PC-9 (cell line): Measurements from ENCODE around the gene PHACTR3. TPM values are rescaled to one million over a fixed set of nuclear protein-coding genes. Genes with fewer than 3 reads are reported as not detected.
"Not testable (repeated sequence)": the region's sequence is repeated elsewhere in the genome, so short reads cannot be mapped to it uniquely, and the experiment has no call there.

ENCODE experiments used
- Bru-seq: library from RNA; stranded (reverse); fragments of 400-500 nt; gene quantifications from one replicate; lab custom pipeline; 2021; lab: Mats Ljungman, UMichigan
- BruChase-seq, 2 experiments: library from RNA; stranded (reverse); fragments of 400-500 nt; gene quantifications; one replicate each; lab custom pipeline; 2021; lab: Mats Ljungman, UMichigan
- BruUV-seq: library from RNA; stranded (reverse); fragments of 400-500 nt; replicated peaks from 2 replicates; lab custom pipeline; 2021; lab: Mats Ljungman, UMichigan
- CTCF ChIA-PET: fragments of 300-600 bp; sonication (Branson Sonifier 250); formaldehyde crosslinking; loops from one replicate; lab custom pipeline; 2022; ENCODE audit warnings: antibody characterized with exemption; lab: Charles Lee
- POLR2A ChIA-PET: fragments of 300-600 bp; sonication (Branson Sonifier 250); formaldehyde crosslinking; loops from one replicate; lab custom pipeline; 2022; ENCODE audit warnings: antibody characterized with exemption; ENCODE audit not compliant: unreplicated experiment; lab: Charles Lee
- DNase-seq, 2 experiments: peaks; one replicate each; pipeline versions ENCODE4 v3.0.0 to v3.0.0-alpha.2; 2015 to 2022; ENCODE audit warnings: mixed read lengths in 1 of 2
- H2AFZ ChIP-seq: fragments of 200-600 bp; sonication (generic); 2 replicates; pipeline ENCODE4 v1.8.1; 2017; ENCODE audit warnings: antibody characterized with exemption
- H3F3A ChIP-seq: fragments of 200-600 bp; sonication (generic); 2 replicates; pipeline ENCODE4 v1.8.1; 2017; ENCODE audit warnings: antibody characterized with exemption, mild to moderate bottlenecking, low read depth; ENCODE audit not compliant: insufficient read depth
- H3K27ac ChIP-seq: fragments of 200-600 bp; sonication (generic); 2 replicates; pipeline ENCODE4 v1.6.1; 2016; ENCODE audit warnings: mixed run types
- H3K27me3 ChIP-seq: fragments of 200-600 bp; sonication (generic); 2 replicates; pipeline ENCODE4 v1.6.1; 2016; ENCODE audit warnings: low read depth, mixed run types; ENCODE audit not compliant: insufficient read depth
- H3K36me3 ChIP-seq: fragments of 200-600 bp; sonication (generic); 2 replicates; pipeline ENCODE4 v1.6.1; 2016; ENCODE audit warnings: low read depth, mixed run types
- H3K4me1 ChIP-seq: fragments of 200-600 bp; sonication (generic); replicated peaks from 2 replicates; pipeline ENCODE4 v1.6.1; 2016; ENCODE audit warnings: mixed run types; ENCODE audit not compliant: insufficient read depth
- H3K4me2 ChIP-seq: fragments of 200-600 bp; sonication (generic); 2 replicates; pipeline ENCODE4 v1.6.1; 2017; ENCODE audit warnings: mixed run types
- H3K4me3 ChIP-seq: fragments of 200-600 bp; sonication (generic); 2 replicates; pipeline ENCODE4 v1.6.1; 2016; ENCODE audit warnings: mixed run types
- H3K79me2 ChIP-seq: fragments of 200-600 bp; sonication (generic); 2 replicates; pipeline ENCODE4 v1.6.1; 2017; ENCODE audit warnings: low read depth, mixed run types
- H3K9me2 ChIP-seq: fragments of 200-600 bp; sonication (generic); 2 replicates; pipeline ENCODE4 v1.8.1; 2017; ENCODE audit warnings: mild to moderate bottlenecking; ENCODE audit not compliant: insufficient read depth
- H3K9me3 ChIP-seq: fragments of 200-600 bp; sonication (generic); 2 replicates; pipeline ENCODE4 v1.8.1; 2016; ENCODE audit warnings: low read depth; ENCODE audit not compliant: insufficient read depth
- H4K20me1 ChIP-seq: fragments of 200-600 bp; sonication (generic); 2 replicates; pipeline ENCODE4 v1.8.1; 2017; ENCODE audit not compliant: insufficient read depth
- EZH2 ChIP-seq: fragments of 200-600 bp; sonication (generic); IDR thresholded peaks from 2 replicates; pipeline ENCODE4 v1.8.0; 2017; ENCODE audit warnings: antibody characterized with exemption, low read depth
- intact Hi-C: fragments of 100-400 bp; cut with micrococcal nuclease; formaldehyde crosslinking; loops from one replicate; pipeline ENCODE4 v1.10.0; 2022; ENCODE audit not compliant: unreplicated experiment
- long read RNA-seq: library from polyadenylated mRNA; stranded (forward); transcript quantifications from one replicate; pipeline ENCODE4 v2.0.0, GENCODE V29; 2022
- total RNA-seq: library from RNA; stranded (reverse); gene quantifications from 2 replicates; pipeline ENCODE4 v1.2.3, GENCODE V29; 2021
- TF ChIP-seq, protein P1 (sequence below): fragments of 200-600 bp; sonication (generic); conservative IDR thresholded peaks from 2 replicates; pipeline ENCODE4 v1.6.1; 2017; ENCODE audit warnings: mixed run types, antibody characterized with exemption, mild to moderate bottlenecking, moderate library complexity

The PHACTR3 gene
- total RNA-seq (0.41 and 0.50 TPM in 2 replicates), Bru-seq, nascent RNA (percentile 15 among the genes with signal in this experiment), BruChase-seq, experiment 1, labeled RNA remaining after a 2-hour chase (percentile 9 among the genes with signal in this experiment), BruChase-seq, experiment 2, labeled RNA remaining after a 6-hour chase (percentile 11 among the genes with signal in this experiment)
- long read RNA-seq, partial matches to known transcripts: 1 of 2 reads
- long read RNA-seq, other reads (novel, unspliced or antisense): 1 of 2 reads

GRCh38 chr20:59603781-59604541, at the start of gene PHACTR3:
TSS of gene PHACTR3 (plus strand) at chr20:59604540. CDS start at chr20:59605015, 475 bp downstream.
- no peak for TF ChIP-seq EZH2
- TF ChIP-seq, protein P1, sequence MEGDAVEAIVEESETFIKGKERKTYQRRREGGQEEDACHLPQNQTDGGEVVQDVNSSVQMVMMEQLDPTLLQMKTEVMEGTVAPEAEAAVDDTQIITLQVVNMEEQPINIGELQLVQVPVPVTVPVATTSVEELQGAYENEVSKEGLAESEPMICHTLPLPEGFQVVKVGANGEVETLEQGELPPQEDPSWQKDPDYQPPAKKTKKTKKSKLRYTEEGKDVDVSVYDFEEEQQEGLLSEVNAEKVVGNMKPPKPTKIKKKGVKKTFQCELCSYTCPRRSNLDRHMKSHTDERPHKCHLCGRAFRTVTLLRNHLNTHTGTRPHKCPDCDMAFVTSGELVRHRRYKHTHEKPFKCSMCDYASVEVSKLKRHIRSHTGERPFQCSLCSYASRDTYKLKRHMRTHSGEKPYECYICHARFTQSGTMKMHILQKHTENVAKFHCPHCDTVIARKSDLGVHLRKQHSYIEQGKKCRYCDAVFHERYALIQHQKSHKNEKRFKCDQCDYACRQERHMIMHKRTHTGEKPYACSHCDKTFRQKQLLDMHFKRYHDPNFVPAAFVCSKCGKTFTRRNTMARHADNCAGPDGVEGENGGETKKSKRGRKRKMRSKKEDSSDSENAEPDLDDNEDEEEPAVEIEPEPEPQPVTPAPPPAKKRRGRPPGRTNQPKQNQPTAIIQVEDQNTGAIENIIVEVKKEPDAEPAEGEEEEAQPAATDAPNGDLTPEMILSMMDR: no peak
- H3K4me2 ChIP-seq: no peak within 1 kb of the TSS

GRCh38 chr20:59557733-59558529, 46.4 kb upstream of the PHACTR3 start:
- BruUV-seq, DNase-seq, H3K27ac ChIP-seq, H4K20me1 ChIP-seq, H3K36me3 ChIP-seq, POLR2A ChIA-PET, H3K4me1 ChIP-seq, H3K9me2 ChIP-seq, CTCF ChIA-PET, intact Hi-C loops, H3F3A ChIP-seq, H2AFZ ChIP-seq, H3K9me3 ChIP-seq, H3K79me2 ChIP-seq: not testable (repeated sequence)
- Histone ChIP-seq H3K4me2 (peak overlapping the region; percentile 62), H3K4me3 (peak overlapping the region; percentile 33; the same call in 1 of the 2 replicates), H3K27me3 (peaks cover 91% of the 10 kb centered on the region)

More at GRCh38 chr20:59603781-59604541, at the start of gene PHACTR3:
- Histone ChIP-seq H3F3A (no peaks in the 10 kb centered on the region), H3K9me3 (no peaks in the 10 kb centered on the region), H4K20me1 (peaks cover 4% of the 10 kb centered on the region; the same call in 1 of the 2 replicates), H3K36me3 (no peaks in the 10 kb centered on the region), H2AFZ (no peak within 1 kb of the TSS), H3K27me3 (peaks cover 84% of the 10 kb centered on the region), H3K27ac (no peak within 1 kb of the TSS), H3K4me1 (no peaks in the 10 kb centered on the region), H3K4me3 (no peak within 1 kb of the TSS), H3K9me2 (no peaks in the 10 kb centered on the region), H3K79me2 (no peaks in the 10 kb centered on the region)
- ChIA-PET CTCF (no interaction called here), POLR2A (no interaction called here)
- intact Hi-C loops: no loop called here
- DNase-seq: no peak
- no TSS peak for BruUV-seq

DNA sequence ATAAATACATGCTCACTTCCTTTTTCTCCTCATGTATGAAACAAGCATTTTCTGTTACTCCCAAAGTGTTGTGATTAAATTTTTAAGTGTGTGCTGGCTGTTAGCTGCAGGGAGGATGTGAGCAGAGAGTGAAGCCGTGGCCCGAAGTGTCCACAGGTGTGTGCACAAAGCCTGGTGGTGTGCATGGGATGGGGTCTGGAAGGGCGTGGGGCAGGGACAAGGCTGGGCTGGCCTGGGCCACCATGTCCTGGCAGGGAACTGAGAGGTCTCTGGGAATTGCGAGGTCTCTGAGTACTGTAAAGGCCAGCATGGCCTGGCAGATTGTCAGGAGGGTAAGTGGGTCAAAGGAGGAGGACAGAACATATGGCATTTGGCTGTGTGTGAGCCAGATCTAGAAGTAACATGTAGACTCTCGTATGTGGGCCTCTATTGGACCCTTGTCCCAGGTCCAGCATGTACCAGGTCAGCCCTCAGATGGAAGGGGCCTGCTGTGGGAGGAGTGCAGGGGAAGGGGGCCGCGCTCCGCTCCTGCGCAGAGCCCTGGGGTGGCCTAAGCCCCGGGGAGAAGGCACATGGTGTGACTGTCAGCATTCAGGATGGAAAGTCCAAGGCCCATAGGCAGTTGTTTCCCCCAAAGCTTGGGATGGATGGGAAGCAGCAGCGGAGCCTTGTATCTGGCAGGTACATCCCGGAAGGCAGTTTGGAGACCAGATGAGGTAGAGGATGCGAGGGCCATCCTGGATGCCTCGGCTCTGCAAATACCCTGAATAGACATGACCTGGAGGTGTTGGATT, 45.1 kb upstream of the PHACTR3 start:
- no peak for DNase-seq
- H3K9me2 ChIP-seq: no peaks in the 10 kb centered on the region
- peaks cover 91% of the 10 kb centered on the region for H3K27me3 ChIP-seq
- CTCF ChIA-PET: no interaction called here
- no peaks in the 10 kb centered on the region for H3K36me3 ChIP-seq
- no peak overlapping the region for H3K27ac ChIP-seq
- H3K9me3 ChIP-seq: no peaks in the 10 kb centered on the region
- H3K4me2 ChIP-seq: no peak overlapping the region
- POLR2A ChIA-PET: no interaction called here
- BruUV-seq: no TSS peak
- no peak overlapping the region for H2AFZ ChIP-seq
- no peaks in the 10 kb centered on the region for H3K79me2 ChIP-seq
- no peaks in the 10 kb centered on the region for H3F3A ChIP-seq
- TF ChIP-seq, protein P1: no peak
- no peak for TF ChIP-seq EZH2
- no peak overlapping the region for H3K4me3 ChIP-seq
- no peaks in the 10 kb centered on the region for H3K4me1 ChIP-seq
- H4K20me1 ChIP-seq: no peaks in the 10 kb centered on the region
- intact Hi-C loops: no loop called here
